ENCODE measurements around the gene DDX41.

DDX41 gene

DNA sequence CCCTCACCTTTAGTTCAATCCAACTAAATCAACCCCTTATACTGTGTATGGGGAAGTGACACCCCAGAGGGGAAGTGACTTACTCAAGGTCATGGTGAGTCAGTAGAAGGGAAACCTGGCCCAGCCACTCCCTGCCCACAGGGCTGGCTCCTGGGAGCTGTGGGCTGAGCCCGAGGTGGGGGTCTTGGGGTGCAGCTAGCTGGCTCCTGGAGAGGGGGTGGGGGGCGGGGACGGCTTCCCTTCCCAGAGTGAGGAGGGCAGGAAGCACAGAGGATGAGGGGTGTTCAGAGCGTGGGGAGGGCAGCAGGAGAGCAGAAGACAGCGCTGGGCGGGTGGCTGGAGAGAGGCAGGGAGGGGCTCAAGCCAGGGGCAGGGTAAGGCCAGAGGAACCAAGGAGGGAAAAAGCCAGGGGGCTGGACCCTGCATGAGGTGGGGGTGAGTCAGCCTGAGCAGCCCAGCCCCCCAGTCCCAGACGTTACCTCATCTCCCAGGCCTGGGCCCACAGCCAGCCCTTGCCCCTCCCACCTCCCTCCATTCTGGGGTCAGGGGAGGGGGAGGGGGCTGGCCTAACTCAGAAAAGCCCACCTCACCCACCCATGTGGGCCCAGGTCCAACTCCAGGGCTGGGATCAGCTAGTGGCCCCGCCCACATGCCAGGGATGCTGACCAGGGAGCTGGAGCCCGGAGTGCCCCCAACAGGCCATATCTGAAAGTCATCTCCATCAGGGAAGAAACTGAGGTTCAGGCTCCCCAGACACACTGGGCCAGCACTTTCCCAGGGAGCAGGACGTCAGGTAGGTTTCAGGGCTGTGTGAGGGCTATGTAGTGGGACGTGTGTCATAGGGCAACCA lies 22.2 kb downstream of the DDX41 start:
- peak; percentile 95 for DNase-seq (ENCODE audit: low read depth)
- TF ChIP-seq CTCF (conservative IDR thresholded peaks at IDR 0.05; ENCODE audit: low read depth, low read length), result peak; percentile 49
- peak overlapping the region; percentile 83 for H3K4me3 ChIP-seq (ENCODE audit: low read depth, low read length)

DNA sequence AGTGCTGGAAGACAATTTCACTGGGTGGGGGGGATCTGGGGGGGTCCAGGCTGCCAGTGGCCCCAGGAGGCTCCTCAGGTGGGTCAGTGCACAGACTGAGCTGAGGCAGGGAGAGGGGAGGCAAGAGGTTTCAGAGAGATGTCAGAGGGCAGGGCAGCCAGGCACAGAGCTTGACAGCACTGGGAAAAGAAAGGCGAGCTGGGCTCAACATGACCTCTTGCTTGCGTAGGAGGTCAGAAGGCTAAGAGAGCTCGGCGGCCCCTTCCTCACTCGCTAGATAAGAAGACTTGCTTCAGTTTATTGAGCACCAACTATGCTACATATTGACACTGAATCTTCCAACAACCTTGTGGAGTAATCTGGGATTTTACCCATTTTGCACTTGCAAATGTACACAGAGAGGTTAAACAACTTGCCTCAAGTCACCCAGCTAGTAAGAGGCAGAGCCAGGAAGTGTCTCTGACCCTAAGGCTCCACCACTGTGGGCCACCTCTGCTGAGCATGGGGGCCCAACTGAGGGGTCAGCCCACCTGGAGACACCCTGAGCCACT lies 22.9 kb downstream of the DDX41 start:
- no peak for DNase-seq (ENCODE audit: low read depth)
- TF ChIP-seq CTCF (conservative IDR thresholded peaks at IDR 0.05; ENCODE audit: low read depth, low read length), result no peak
- peak overlapping the region; percentile 83 for H3K4me3 ChIP-seq (ENCODE audit: low read depth, low read length)

GRCh38 chr5:177492841-177493240 lies 23.9 kb downstream of the DDX41 start:
- no peak for DNase-seq (ENCODE audit: low read depth)
- no peak for TF ChIP-seq CTCF (conservative IDR thresholded peaks at IDR 0.05; ENCODE audit: low read depth, low read length)
- H3K4me3 ChIP-seq (ENCODE audit: low read depth, low read length), result no peak overlapping the region

GRCh38 chr5:177491983-177492746 lies 24.6 kb downstream of the DDX41 start:
- H3K4me3 ChIP-seq (ENCODE audit: low read depth, low read length), result no peak overlapping the region

DNA sequence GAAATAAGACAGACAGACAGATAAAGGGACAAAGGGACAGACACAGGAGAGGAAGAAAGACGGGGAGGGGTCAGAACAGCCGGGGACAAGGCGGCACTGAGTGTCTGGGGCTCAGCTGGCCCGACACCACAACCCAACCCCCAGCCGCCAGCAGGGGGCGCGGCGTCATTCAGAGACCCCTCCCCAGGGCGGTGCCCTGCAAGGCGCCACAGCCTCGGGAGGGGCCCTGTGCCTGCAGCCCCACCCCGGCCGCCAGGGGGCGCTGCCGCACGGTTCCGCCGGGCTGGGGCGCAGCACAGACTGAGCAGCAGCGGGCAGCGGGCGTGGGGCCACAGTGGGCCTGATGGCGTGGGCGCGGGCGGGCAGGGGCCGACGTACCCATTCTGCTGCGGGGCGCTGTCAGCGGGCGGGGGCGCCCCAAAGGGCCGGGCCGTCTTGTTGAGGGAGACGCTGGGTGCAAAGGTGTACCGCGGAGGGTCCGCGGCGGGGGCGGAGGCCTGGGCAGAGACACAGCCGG lies 25.3 kb downstream of the DDX41 start:
- H3K4me3 ChIP-seq (ENCODE audit: low read depth, low read length), result no peak overlapping the region
- DNase-seq (ENCODE audit: low read depth), result peak; percentile 55
- TF ChIP-seq CTCF (conservative IDR thresholded peaks at IDR 0.05; ENCODE audit: low read depth, low read length), result peak; percentile 56

More at GRCh38 chr5:177491983-177492746, 24.6 kb downstream of the DDX41 start:
- DNase-seq (ENCODE audit: low read depth), result no peak
- TF ChIP-seq CTCF (conservative IDR thresholded peaks at IDR 0.05; ENCODE audit: low read depth, low read length), result no peak

- TF ChIP-seq CTCF (conservative IDR thresholded peaks at IDR 0.05; ENCODE audit: low read depth, low read length), result no peak
- DNase-seq (ENCODE audit: low read depth), result no peak
- no peak overlapping the region for H3K4me3 ChIP-seq (ENCODE audit: low read depth, low read length)
These were observed 25.8 kb downstream of the DDX41 start for GRCh38 chr5:177490992-177491391.

Data from choroid plexus epithelial cell (primary cell).